Stimulated activated CD4-positive, alpha-beta T cell treated with anti-CD3 and anti-CD28 coated beads, TNF-alpha, amount 100 ng/mL, for 24 hours (primary cell): ENCODE measurements around the gene SERPINA5.

Source experiments
- DNase-seq, 3 experiments: peaks; one replicate each; pipeline ENCODE4 v3.0.0-alpha.2; 2020; ENCODE audit warnings: low read depth in 3 of 3

Gene SERPINA5

DNA sequence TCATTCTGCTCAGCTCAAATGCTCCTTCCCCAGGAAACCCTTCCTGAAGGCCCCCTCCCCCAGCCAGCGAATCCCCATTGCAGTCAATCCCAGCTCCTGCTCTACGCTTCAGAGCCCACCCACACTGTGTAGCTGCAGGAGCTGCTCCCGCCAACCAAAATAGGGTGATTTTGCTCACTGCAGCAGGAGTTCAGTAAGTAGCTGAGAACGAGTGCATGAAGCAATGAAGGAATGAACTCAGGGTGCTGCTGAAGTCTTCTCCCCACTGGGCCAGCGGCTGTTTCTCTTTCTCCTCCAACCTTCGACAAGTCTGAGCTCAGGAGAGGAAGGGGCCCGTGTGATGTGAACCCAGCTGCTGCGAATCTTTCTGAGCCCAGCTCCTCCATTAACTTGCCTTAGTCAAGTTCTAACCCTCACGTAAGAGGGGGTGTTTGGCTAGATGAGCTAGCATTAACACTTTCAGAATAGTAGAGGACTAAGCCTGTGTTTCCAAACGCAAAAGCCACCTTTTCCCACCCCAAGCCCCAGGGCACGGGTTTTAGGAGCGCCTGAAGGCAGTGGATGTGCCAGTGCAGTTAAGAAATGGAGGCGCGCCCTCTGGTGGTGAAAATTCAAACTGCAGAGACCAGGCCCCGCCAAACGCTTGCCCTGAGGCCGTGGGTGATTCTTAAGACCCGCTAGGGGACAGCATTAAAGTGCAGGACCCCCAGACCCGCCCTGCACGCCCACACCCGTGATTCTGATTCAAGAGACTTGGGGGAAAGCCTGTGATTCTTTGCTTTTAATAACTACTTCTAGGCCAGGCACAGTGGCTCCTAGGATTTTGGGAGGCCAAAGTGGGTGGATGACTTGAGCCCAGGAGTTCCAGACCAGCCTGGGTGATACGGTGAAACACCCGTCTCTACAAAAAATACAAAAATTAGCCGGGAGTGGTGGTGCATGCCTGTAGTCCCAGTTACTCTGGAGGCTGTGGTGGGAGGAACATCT lies 31.9 kb upstream of the SERPINA5 start:
- DNase-seq = peak; percentile 19 to 63 (median 34)

DNA sequence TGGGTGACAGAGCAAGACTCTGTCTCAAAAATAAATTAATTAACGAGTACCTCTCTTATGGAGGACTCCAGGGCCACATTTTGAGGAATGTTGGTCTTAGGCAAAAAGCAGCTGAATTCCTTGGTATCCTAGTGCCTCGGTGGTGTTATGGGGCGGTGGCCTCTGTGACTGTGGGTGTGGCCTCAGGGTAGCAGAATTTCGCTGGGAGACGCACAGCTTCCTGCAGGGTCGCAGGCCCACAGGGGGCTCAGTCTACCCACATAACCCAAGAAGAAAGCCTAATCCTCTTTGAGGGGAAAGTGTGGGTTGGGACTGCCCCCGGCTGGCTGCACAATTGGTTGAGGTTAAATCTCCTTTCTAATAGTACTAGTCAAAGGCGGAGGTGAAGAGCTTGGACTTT lies 31.2 kb upstream of the SERPINA5 start:
- DNase-seq = no peak

DNA sequence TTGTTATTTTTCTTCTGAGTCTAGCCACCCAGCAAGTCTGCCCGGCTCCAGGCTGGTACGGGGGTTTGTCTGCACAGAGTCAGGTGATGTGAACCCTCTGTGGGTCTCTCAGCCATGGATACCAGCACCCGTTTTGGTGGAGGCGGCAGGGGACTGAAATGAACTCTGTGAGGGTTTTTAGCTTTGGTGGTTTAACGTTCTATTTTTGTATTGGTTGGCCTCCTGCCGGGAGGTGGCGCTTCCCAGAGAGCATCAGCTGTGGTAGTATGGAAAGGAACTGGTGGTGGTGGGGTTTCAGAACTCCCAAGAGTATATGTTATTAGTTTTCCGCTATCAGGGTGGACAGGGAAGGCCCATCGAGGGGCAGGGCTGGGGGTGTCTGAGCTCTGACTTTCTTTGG lies 25.2 kb upstream of the SERPINA5 start:
- no peak for DNase-seq

DNA sequence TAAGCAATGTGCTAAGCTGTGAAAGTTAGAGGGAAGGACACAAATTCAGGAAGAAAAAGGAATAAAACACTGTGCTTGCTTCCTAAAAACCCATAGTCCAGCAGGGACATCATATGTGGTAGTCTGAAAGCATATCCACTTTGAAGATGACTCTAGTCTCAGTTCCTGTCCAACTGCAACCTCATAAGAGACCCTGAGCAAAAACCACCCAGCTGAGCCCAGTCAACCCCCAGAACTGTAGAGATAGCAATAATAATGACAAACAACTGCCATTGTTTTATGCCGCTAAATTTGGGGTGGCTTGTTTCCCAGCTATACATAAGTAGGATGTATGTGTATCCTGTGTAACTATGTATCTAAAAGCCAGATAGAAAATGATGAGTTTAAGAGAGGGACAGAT lies 23.9 kb upstream of the SERPINA5 start:
- no peak for DNase-seq

DNA sequence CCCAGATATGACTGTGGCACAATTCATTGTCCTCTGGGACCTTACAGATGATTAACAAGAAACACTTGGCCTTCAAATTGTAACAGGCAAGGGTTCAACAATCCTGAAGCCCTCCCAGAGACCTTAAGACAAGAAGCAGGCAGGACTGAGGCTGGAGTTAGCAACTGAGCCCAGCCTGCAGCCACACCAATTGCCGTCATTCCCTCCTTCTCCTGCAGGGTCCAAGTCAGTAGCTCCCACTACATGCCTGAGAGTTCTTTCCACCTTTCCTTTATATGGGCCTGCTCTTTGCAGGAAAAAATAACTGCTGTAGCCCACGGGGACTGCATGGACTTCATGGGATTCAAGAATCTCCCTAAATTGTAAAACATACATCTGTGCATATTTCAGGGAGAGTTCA lies 22.4 kb upstream of the SERPINA5 start:
- no peak for DNase-seq

DNA sequence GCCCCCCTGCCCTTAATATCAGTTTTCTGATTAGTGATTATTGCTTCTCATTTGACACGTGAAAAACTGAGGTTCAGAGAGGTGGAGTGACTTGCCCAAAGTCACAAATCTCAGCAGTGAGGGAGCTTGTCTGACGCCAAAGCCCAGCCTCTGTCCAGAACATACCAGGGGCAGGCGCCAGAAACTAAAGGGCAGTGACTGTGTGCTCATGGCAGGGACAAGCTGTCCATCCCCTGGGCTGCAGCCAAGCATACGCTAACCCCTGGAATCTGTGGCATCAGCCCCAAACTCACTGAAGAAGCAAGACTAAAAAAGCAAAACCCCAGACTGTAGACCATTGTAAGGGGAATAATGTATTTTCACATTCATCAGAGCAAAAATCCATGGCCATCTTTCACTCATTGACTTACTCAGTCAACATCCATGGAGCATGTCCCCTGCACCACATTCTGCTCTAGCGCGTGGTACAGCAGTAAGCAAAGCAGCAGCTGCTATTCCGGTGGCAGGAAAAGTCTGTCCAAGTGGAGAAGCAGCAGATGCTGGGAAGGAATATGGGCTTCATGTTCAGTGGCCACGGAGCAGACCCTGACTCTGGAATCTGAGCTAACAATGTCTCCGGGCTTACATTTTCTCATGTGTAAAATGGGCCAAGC lies 21.5 kb upstream of the SERPINA5 start:
- no peak for DNase-seq

DNA sequence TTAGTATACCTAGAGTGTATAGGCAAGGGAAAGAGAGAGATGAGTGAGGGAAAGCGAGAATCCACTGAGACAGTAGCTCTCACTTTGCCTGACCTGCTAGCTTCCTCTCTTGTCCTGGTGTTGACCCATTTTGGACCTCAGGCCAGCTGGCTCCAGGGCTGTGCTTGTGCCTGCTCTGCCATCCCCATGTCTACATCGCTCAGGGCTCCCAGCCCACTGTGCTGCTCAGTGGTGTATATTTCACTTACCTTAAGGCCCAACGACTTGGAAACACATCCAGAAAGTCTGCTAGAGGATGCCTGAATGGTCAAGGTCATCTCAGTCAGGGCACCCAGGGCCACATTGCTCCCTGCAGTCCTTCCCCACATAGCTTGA lies 20.9 kb upstream of the SERPINA5 start:
- DNase-seq = no peak

DNA sequence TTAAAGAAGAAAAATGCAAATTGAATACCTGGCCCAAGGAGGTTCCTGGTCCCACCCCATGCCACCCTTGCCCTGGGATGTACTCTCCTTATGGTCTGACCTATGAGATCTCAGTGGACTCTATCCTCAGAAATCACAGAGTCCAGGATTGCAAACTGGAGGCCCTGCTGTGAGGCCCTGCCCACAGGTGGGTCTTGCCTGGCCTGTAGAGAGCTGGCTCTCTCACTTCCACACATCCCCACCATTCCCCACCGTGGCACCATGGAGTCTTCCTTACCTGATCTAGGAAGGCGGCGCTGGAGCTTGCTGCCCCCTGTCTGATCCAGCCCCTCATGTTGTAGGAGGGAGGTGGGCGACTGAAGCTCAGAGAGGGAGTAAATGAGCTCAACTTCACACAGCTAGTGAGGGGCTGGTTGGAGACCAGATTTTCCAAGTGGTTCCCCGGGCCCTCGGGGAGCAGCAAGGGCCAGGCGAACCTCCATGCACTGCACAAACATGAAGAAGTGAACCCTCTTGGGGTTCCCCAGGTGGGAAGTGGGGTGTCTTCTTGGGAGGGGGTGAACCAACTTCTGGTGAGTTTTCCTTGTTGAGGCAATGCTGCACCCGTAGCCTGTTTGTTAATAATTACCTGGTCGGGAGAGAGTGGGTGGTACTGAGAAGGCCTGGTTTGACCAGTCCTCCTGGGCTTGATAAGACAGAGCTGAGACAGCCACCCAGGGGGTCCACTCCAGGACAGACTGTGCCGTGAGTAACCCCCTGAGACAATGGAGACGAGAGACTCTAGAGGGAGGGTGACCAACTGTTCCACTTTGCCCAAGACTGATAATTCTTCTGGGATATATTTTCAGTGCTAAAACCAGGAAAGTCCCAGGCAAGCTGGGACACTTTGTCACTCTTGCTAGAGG lies 20.2 kb upstream of the SERPINA5 start, which contains the start of gene SERPINA4:
TSS of gene SERPINA4 (plus strand) at position 692 of the 905 bp plus-strand sequence. CDS start 2,041 bp downstream, outside the sequence.
- DNase-seq = no peak

DNA sequence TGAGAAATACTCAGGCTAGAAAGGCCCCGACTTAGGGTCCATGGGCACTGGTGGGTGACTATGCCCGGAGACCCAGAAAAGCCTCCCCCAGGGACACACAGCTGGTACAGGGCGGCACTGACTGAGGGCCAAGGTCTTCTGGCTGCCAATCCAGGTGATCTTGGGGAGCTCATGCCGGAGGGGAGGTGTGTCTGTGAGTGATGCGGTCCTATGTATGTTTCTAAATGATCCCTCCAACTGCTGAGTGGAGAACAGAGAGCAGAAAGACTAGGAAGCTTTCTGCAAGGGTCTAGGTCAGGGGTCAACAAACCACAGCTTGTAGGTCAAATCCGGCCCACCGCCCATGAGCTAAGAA lies 19.6 kb upstream of the SERPINA5 start:
- DNase-seq = no peak

DNA sequence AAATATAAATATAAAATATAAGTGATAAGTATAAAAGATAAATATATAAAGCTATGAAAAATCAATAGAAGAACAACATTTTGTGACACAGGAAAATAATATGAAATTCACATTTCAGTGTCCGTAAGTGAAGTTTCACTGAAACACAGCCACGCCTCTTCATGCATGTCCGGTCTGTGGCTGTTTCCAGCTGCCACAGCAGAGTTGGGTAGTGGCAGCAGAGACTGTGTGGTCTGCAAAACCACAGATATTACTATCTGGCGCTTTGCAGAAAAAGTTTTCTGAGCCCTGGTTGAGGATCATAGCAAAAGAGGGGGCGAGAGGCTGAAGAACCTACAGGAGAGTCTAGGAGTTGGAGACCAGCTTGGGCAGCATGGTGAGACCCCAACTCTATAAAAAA lies 19.2 kb upstream of the SERPINA5 start:
- no peak for DNase-seq

DNA sequence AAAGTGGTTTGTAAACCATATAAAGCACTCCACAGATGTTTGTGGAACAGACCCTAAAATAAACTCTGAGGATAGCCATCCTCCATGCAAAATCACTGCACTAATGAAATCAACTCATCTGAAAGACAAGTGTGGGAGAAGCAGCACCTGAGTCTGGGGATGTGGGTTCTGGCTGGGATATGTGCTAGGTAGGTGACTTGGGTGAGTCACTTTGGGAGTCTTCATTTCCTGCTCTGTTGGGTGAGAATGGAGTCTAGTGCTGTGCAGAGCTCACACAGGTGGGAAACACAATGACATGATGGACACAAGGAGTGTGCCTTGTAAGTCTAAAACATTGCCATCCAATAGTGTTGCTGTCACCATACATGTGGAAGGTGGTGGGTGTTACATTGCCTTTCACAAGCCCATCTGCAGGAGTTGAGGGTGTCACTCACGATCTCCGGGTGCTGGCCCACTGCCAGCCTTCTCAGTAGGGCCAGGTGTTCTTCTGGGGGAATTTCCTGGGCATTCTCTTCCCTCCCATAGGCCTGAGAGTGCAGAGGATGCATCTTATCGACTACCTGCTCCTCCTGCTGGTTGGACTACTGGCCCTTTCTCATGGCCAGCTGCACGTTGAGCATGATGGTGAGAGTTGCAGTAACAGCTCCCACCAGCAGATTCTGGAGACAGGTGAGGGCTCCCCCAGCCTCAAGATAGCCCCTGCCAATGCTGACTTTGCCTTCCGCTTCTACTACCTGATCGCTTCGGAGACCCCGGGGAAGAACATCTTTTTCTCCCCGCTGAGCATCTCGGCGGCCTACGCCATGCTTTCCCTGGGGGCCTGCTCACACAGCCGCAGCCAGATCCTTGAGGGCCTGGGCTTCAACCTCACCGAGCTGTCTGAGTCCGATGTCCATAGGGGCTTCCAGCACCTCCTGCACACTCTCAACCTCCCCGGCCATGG lies 18.0 kb upstream of the SERPINA5 start:
- DNase-seq = no peak

DNA sequence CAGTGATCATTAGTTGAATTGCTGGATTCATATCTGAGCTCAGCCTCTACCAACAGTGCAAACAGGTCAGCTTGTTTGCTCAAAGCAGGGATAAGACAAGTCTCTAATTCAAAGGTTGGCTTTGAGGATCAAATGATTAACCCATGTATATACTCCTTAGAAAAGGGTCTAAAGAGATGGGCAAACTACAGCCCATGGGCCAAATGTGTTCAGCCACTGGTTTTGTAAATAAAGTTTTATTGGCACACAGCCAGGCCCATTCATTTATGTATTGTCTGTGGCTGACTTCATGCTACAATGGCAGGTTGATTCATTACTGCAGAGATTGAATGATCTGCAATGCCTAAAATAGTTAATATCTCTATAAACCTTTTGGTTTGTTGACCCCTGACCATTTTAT lies 16.8 kb upstream of the SERPINA5 start:
- no peak for DNase-seq

DNA sequence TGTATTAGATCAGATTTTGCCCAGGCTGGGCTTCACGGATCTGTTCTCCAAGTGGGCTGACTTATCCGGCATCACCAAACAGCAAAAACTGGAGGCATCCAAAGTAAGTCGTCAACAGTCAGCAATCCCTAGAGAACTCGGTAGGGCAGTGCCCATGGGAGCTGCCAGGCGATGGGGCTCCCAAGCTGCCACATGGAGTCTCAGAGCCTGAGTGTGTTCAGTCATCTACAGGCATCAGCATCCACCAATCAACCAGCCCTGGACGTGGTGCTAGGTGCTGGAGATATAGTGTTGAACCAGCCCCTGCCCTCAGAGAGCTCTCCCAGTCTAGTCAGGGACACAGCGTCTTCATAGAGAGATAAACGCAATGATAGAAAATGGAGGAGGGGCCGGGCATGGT lies 13.0 kb upstream of the SERPINA5 start:
- no peak for DNase-seq

DNA sequence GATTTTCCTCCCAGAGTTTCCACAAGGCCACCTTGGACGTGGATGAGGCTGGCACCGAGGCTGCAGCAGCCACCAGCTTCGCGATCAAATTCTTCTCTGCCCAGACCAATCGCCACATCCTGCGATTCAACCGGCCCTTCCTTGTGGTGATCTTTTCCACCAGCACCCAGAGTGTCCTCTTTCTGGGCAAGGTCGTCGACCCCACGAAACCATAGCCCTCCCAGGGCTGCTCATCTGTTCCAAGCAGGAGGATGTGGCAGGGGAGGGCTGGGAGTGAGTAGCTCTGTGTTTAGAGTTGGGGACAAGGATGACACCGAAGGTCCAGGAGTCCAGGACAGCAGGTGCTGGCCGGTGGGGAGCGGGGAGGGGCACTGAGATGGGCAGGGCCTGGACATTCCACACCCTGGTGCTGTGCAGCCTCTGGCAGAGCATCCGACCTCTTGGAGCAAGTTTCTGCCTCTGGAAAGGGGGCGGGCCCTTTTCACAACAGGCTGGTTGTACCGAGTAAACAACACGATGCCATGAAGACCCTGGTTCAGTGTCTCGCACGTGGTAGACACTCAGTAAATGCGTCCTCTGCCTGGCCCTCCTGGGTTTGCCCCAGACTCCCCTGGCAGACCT lies 11.7 kb upstream of the SERPINA5 start:
- DNase-seq = no peak

DNA sequence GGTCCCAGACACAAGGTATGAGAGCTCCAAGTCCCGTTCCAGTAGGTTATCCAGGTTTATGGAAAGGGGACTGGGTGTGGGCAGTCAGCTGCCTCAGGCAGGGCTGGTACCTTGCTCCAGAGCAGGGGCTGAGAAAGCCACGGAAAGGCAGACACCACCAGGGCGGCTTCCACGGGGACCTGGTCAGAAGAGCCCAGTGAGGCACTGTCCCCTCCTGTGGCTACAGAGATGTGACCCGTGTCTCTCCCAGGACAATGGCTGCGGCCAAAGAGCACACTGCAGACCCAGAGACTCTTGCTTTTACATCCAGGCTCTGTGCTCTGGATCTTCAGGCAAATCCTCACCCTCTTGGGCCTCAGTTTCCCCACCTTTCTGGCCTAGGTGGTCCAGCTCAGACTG lies 11.2 kb upstream of the SERPINA5 start:
- no peak for DNase-seq

DNA sequence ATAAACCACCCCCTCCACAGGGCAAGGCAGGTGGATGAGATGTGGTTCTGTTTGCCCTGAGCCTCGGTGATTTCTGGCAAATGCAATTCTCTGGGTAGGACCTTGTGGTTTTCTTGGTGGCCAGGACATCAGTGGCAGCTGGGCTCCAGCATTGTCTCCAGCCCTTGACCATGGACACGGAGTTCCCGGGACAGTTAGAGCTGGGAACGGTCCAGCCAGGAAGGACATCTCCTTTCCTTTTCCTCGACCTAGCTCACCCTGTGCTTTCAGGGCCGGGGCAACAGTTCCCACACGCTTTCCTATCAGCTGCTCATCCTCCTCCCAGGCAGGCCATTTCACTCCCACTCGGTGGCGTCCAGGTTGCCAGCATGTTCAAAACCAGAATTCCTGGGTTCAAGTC lies 10.8 kb upstream of the SERPINA5 start:
- no peak for DNase-seq

DNA sequence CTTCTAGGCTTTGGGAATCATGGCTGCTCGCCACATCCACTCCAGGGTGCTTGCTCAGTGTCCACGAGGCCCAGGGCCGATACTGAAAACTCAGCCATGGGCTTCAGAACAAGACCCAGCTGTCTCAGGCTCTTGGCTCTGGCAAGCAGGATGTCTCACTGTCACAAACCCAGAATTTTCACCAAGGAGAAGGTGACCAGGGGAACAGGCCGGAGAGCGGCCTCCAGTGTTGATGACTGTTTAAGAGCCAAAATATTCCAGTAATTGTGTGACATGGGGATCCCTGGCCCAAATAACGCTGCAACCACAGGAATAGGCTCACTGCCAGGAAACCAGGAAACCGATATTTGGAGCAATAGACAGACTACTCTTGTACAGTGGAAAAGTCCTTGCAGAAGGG lies 9.8 kb upstream of the SERPINA5 start:
- no peak for DNase-seq

DNA sequence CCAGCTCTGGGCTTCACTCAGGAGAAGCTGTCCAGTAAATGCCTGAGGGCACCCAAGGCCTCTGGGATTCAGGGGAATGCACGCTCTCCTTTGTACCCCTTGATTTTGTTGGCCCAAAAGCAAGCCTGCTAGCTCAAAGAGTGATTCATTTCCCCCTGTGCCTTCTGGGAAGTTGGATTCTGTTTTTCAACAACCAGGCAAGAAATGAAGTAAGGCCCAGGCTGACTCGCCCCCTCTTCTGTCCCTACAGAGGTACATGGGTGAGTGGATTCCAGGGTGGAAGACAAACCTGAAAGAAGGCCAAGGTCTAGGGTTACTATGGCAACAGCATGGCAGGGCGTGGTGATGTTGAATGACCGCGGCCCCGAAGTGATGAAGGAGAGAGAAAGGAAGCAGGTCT lies 9.3 kb upstream of the SERPINA5 start:
- DNase-seq = no peak

DNA sequence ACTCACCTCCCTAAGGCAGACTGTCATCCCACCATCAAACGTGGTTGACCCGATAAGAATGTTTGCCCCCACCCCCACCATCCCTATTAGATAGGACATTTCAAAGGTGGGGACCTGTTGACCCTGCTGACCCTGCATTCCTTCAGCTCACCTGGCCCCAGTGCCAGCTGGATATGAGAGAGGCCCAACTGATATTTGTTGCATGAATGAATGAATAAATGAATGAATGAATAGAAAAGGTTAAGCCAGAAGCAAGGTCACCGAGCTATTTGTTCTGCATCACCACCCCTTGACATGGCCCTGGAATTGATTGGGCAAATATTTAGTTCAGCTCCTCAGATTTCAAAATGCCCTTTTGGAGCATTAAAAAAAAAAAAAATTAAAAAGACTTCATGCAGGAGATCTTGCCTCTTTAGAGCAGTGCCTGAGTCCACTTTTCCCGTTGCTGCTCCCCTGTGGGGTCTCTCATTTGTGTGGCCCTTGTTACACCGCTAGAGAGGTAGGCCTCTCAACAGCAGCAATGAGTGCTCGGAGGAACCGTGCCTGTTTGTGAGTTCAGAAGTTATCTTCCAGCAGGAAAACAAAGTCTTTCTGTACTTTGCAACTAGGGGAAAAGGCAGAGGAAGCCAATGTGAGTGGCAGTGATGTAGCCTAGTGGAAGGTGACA lies 8.5 kb upstream of the SERPINA5 start:
- no peak for DNase-seq
